H1 (cell line): Measurements from ENCODE around the gene KRTAP4-12. TPM values are rescaled to one million over a fixed set of nuclear protein-coding genes. Genes with fewer than 3 reads are reported as not detected.
"Not testable (repeated sequence)": the region's sequence is repeated elsewhere in the genome, so short reads cannot be mapped to it uniquely, and the experiment has no call there.

Experiments used
- CTCF ChIA-PET: fragments of 300-600 bp; sonication (Branson Sonifier 250); formaldehyde crosslinking; loops from one replicate; lab custom pipeline; 2021; ENCODE audit not compliant: partially characterized antibody; lab: Charles Lee
- POLR2A ChIA-PET: fragments of 300-600 bp; sonication (Branson Sonifier 250); formaldehyde crosslinking; loops from one replicate; lab custom pipeline; 2021; ENCODE audit warnings: inconsistent platforms; ENCODE audit not compliant: partially characterized antibody; lab: Charles Lee
- DNase-seq, 2 experiments: peaks; one replicate each; pipeline versions ENCODE4 v3.0.0 to v3.0.0-alpha.2; 2010 to 2022; ENCODE audit warnings: low spot score in 2 of 2, low read depth in 1 of 2, mixed read lengths in 1 of 2
- FAIRE-seq: peaks from 2 replicates; lab custom pipeline; 2011; peaks lifted over from hg19 to GRCh38; lab: Jason Lieb, UNC
- H2AFZ ChIP-seq: 2 replicates; pipeline ENCODE4 v1.8.1; 2012; ENCODE audit warnings: low read length, inconsistent platforms
- H2AK5ac ChIP-seq: 2 replicates; pipeline ENCODE4 v1.6.1; 2013; ENCODE audit warnings: low read depth, low read length
- H2BK120ac ChIP-seq: replicated peaks from 2 replicates; pipeline ENCODE3; 2013; ENCODE audit warnings: low read depth, low read length, inconsistent platforms
- H2BK12ac ChIP-seq: 2 replicates; pipeline ENCODE4 v1.6.1; 2013; ENCODE audit warnings: low read depth, low read length
- H2BK15ac ChIP-seq: 2 replicates; pipeline ENCODE4 v1.6.1; 2013; ENCODE audit warnings: low read length
- H2BK20ac ChIP-seq: 2 replicates; pipeline ENCODE4 v1.6.1; 2013; ENCODE audit warnings: low read length
- H2BK5ac ChIP-seq: 2 replicates; pipeline ENCODE4 v1.6.1; 2013; ENCODE audit warnings: low read depth, low read length
- H3K14ac ChIP-seq: 2 replicates; pipeline ENCODE4 v1.6.1; 2013; ENCODE audit warnings: inconsistent platforms; ENCODE audit not compliant: insufficient read length
- H3K18ac ChIP-seq: 2 replicates; pipeline ENCODE4 v1.6.1; 2013; ENCODE audit warnings: low read length; ENCODE audit errors: extremely low read depth
- H3K23ac ChIP-seq: 2 replicates; pipeline ENCODE4 v1.6.1; 2013; ENCODE audit warnings: inconsistent platforms; ENCODE audit not compliant: insufficient read length
- H3K23me2 ChIP-seq: 2 replicates; pipeline ENCODE4 v1.6.1; 2013; ENCODE audit warnings: low read depth, low read length
- H3K27ac ChIP-seq: 2 replicates; pipeline ENCODE4 v1.6.1; 2011; ENCODE audit warnings: low read depth, low read length, inconsistent platforms
- H3K27me3 ChIP-seq, 4 experiments: replicated peaks in 1 of 4; 1 replicate in 1 of 4; 2 replicates in 3 of 4; pipeline versions ENCODE4 v1.6.1 to v1.8.1; 2011 to 2013; ENCODE audit warnings: low read length in 3 of 4, mild to moderate bottlenecking in 3 of 4, inconsistent platforms in 2 of 4, mixed read lengths in 2 of 4, moderate library complexity in 1 of 4; ENCODE audit not compliant: control insufficient read depth in 3 of 4, insufficient read depth in 3 of 4; ENCODE audit errors: extremely low read depth in 1 of 4
- H3K36me3 ChIP-seq, 4 experiments: 2 replicates each; pipeline versions ENCODE4 v1.6.1 to v1.8.1; 2011 to 2013; ENCODE audit warnings: mild to moderate bottlenecking in 4 of 4, low read length in 3 of 4, moderate library complexity in 2 of 4, control low read depth in 1 of 4, inconsistent platforms in 1 of 4; ENCODE audit not compliant: insufficient read depth in 4 of 4, control insufficient read depth in 2 of 4
- H3K4ac ChIP-seq: replicated peaks from 2 replicates; pipeline ENCODE3; 2013; ENCODE audit warnings: low read length, low read depth, mixed read lengths, inconsistent platforms; ENCODE audit not compliant: insufficient read length
- H3K4me1 ChIP-seq, 4 experiments: replicated peaks in 1 of 4; 1 replicate in 1 of 4; 2 replicates in 3 of 4; pipeline versions ENCODE4 v1.6.1 to v1.8.1; 2011 to 2013; ENCODE audit warnings: low read length in 3 of 4, inconsistent platforms in 2 of 4, mixed read lengths in 1 of 4; ENCODE audit not compliant: insufficient read depth in 4 of 4, control insufficient read depth in 3 of 4
- H3K4me2 ChIP-seq, 2 experiments: 2 replicates each; pipeline versions ENCODE4 v1.6.1 to v1.8.1; 2011 to 2013; ENCODE audit warnings: low read depth in 2 of 2, low read length in 2 of 2, control low read depth in 1 of 2, inconsistent platforms in 1 of 2, mild to moderate bottlenecking in 1 of 2; ENCODE audit not compliant: insufficient read depth in 1 of 2
- H3K4me3 ChIP-seq, 4 experiments: fragments of 200-600, 300-600 bp in 1 of 4; sonication (generic), shearing (Covaris generic), sonication (Bioruptor Twin) in 1 of 4; 2 replicates each; pipeline versions ENCODE4 v1.5.1 to v1.8.1; 2011 to 2016; ENCODE audit warnings: low read length in 4 of 4, low read depth in 3 of 4, control low read depth in 2 of 4, inconsistent platforms in 2 of 4, mild to moderate bottlenecking in 2 of 4, mixed read lengths in 1 of 4, moderate library complexity in 1 of 4; ENCODE audit not compliant: insufficient read depth in 2 of 4; ENCODE audit errors: extremely low read depth in 1 of 4
- H3K56ac ChIP-seq: replicated peaks from 2 replicates; pipeline ENCODE3; 2013; ENCODE audit warnings: low read depth, mild to moderate bottlenecking, mixed read lengths, low read length, inconsistent platforms; ENCODE audit not compliant: insufficient read length
- H3K79me1 ChIP-seq: 2 replicates; pipeline ENCODE4 v1.6.1; 2013; ENCODE audit warnings: low read depth, low read length, control low read depth
- H3K79me2 ChIP-seq, 2 experiments: 2 replicates each; pipeline versions ENCODE4 v1.6.1 to v1.8.1; 2012 to 2013; ENCODE audit warnings: low read length in 2 of 2, mild to moderate bottlenecking in 2 of 2, inconsistent platforms in 1 of 2; ENCODE audit not compliant: insufficient read depth in 2 of 2, control insufficient read depth in 1 of 2
- H3K9ac ChIP-seq, 4 experiments: replicated peaks in 1 of 4; 1 replicate in 1 of 4; 2 replicates in 3 of 4; pipeline versions ENCODE4 v1.6.1 to v1.8.1; 2011 to 2013; ENCODE audit warnings: low read depth in 3 of 4, low read length in 3 of 4, control low read depth in 2 of 4, mild to moderate bottlenecking in 2 of 4, moderate library complexity in 2 of 4, inconsistent platforms in 1 of 4; ENCODE audit errors: extremely low read depth in 1 of 4
- H3K9me3 ChIP-seq, 2 experiments: 2 replicates each; pipeline versions ENCODE4 v1.6.1 to v1.8.1; 2012 to 2013; ENCODE audit warnings: mild to moderate bottlenecking in 2 of 2, moderate library complexity in 2 of 2, control low read depth in 1 of 2, inconsistent platforms in 1 of 2, low read depth in 1 of 2, low read length in 1 of 2, mixed read lengths in 1 of 2; ENCODE audit not compliant: insufficient read depth in 2 of 2
- H4K20me1 ChIP-seq, 2 experiments: replicated peaks in 1 of 2; 2 replicates each; pipeline versions ENCODE3 to v1.8.1; 2011 to 2013; ENCODE audit warnings: inconsistent platforms in 2 of 2, low read length in 2 of 2, mild to moderate bottlenecking in 1 of 2; ENCODE audit not compliant: insufficient read depth in 2 of 2, control insufficient read depth in 1 of 2
- H4K5ac ChIP-seq: 2 replicates; pipeline ENCODE4 v1.6.1; 2013; ENCODE audit warnings: low read length, low read depth, mixed read lengths, inconsistent platforms; ENCODE audit not compliant: insufficient read length
- H4K8ac ChIP-seq: 2 replicates; pipeline ENCODE4 v1.8.0; 2013; ENCODE audit warnings: mild to moderate bottlenecking, moderate library complexity, low read length, inconsistent platforms; ENCODE audit not compliant: insufficient read depth; ENCODE audit errors: extremely low read depth
- H4K91ac ChIP-seq: replicated peaks from 2 replicates; pipeline ENCODE3; 2013; ENCODE audit warnings: low read length, mixed read lengths, inconsistent platforms; ENCODE audit not compliant: insufficient read length
- WGBS, 2 experiments: shearing (Covaris generic) in 1 of 2; methylation state at CpG; one replicate each; pipeline versions ENCODE4 v1.1.6 to v1.1.7; 2013 to 2015; ENCODE audit warnings: low lambda C conversion rate in 2 of 2, mixed read lengths in 2 of 2, inconsistent platforms in 1 of 2, low coverage in 1 of 2, missing lambda C conversion rate in 1 of 2; ENCODE audit not compliant: insufficient replicate concordance in 2 of 2, insufficient coverage in 1 of 2, insufficient read length in 1 of 2; ENCODE audit errors: extremely low coverage in 1 of 2, missing lambda C conversion rate in 1 of 2; 5-methylcytosine and 5-hydroxymethylcytosine counted together
- polyA plus RNA-seq, 7 experiments: library from polyadenylated mRNA; depleted of rRNA in 3 of 7; stranded (reverse) in 5 of 7; unstranded in 2 of 7; fragments of >200 nt in 5 of 7; fragments of 200-250 nt in 2 of 7; gene quantifications; 1 replicate in 5 of 7; 2 replicates in 1 of 7; 4 replicates in 1 of 7; pipeline versions ENCODE4 v1.2.1 to v1.2.3, GENCODE V29; 2011 to 2013; ENCODE audit warnings: missing spikeins in 2 of 7, mixed read lengths in 2 of 7
- total RNA-seq: library from RNA; stranded (reverse); fragmentation: NEBNext Ultra II Directional; extraction: Animal tissue kit (Norgen Biotek cat#: 25700); gene quantifications from 2 replicates; pipeline ENCODE4 v1.2.1, GENCODE V29; 2021

KRTAP4-12 gene
- total and polyA plus RNA-seq, 2 of the 8 experiments (the other 6 are each of a cell fraction or from before 2014, with no cell fraction given) = not detected

DNA sequence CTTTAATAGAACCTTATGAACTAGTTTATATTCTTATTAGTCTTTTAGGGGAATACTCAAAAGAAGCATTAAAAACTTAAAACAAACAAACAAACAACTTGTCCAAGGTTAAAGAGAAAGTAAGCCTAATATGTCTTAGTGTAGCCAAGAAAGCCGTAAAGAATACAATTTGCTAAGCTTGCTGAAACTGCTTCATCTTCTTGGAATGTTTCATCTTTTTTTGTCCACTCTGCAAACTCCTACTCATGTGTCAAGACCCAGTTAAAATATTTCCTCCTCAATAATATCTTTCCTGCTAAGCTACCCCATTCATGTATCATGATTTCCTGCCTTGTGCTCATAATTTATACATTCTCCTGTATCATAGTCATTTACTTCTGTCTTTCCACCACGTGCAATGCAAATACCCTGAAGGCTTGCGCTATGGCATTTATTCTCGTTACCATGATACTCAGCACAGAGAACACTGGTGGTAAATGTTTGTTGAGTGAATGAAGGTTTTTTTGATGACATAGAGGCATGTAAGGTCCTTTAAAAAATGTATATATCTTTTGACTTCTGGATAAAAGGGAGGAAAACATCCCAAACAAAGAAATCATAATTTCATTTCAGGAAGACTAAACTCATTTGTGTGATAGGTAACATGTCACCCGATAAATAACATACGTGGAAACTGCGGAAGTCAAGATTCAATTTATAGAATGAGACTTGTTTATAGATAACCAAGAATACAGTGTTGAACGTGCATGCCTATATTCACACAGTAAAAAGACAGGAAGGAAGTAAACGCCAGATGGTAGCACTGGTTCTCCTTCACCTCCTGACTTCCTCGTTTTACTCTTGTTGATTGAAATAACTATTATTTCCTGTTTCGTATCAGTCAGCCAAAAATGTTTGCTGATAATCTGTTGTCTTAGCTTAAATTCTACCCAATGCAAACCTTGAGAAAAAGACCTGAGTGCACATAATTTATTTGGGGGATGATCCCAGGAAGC lies 4.0 kb downstream of the KRTAP4-12 start:
- DNase-seq, H3K4ac ChIP-seq, H3K9me3 ChIP-seq, H3K23me2 ChIP-seq, H3K4me1 ChIP-seq, H2AFZ ChIP-seq, H3K79me2 ChIP-seq, H4K8ac ChIP-seq, H3K79me1 ChIP-seq, H2BK20ac ChIP-seq, H2BK15ac ChIP-seq, H3K27me3 ChIP-seq, H2BK5ac ChIP-seq, H4K5ac ChIP-seq, H4K20me1 ChIP-seq, H2BK120ac ChIP-seq, H3K9ac ChIP-seq, H3K27ac ChIP-seq, H3K14ac ChIP-seq, H3K4me3 ChIP-seq, H3K36me3 ChIP-seq, H3K4me2 ChIP-seq, H3K23ac ChIP-seq, H3K18ac ChIP-seq, H2BK12ac ChIP-seq, H4K91ac ChIP-seq, POLR2A ChIA-PET, H3K56ac ChIP-seq, H2AK5ac ChIP-seq, FAIRE-seq: not testable (repeated sequence)
- 85% methylated on average over 11 of the region's 11 CpGs; no CpG with 5 or more reads in 1 of the 2 experiments for WGBS, 2 experiments
- CTCF ChIA-PET = interaction anchor here (0.7 kb wide), 1 partner anchor 10 kb away, joined by 3 read pairs; no protein-coding TSS in a partner anchor
